HUES64 (cell line): Measurements from ENCODE around the gene A2M.

Experiments used
- H3K27ac ChIP-seq: 2 replicates; pipeline ENCODE4 v1.7.0; 2013; ENCODE audit warnings: low read depth, low read length, inconsistent platforms
- H3K27me3 ChIP-seq: 2 replicates; pipeline ENCODE4 v1.6.1; 2013; ENCODE audit warnings: mild to moderate bottlenecking, low read length; ENCODE audit not compliant: insufficient read depth
- H3K36me3 ChIP-seq: 2 replicates; pipeline ENCODE4 v1.6.1; 2013; ENCODE audit warnings: mild to moderate bottlenecking, low read length; ENCODE audit not compliant: insufficient read depth
- H3K4me1 ChIP-seq: 2 replicates; pipeline ENCODE4 v1.6.1; 2013; ENCODE audit warnings: mild to moderate bottlenecking, low read length, moderate library complexity; ENCODE audit not compliant: insufficient read depth
- H3K4me3 ChIP-seq: 2 replicates; pipeline ENCODE4 v1.5.1; 2013; ENCODE audit warnings: mild to moderate bottlenecking, low read length, moderate library complexity
- H3K9ac ChIP-seq: 2 replicates; pipeline ENCODE4 v1.6.1; 2013; ENCODE audit warnings: mild to moderate bottlenecking, low read depth, low read length
- H3K9me3 ChIP-seq: 2 replicates; pipeline ENCODE4 v1.6.1; 2013; ENCODE audit warnings: low read depth, low read length; ENCODE audit not compliant: insufficient read depth
- WGBS: fragments of 150-250, 120-280 bp; methylation state at CpG from one replicate; pipeline ENCODE4 v1.1.7; 2013; ENCODE audit warnings: missing lambda C conversion rate; 5-methylcytosine and 5-hydroxymethylcytosine counted together

Gene A2M

DNA sequence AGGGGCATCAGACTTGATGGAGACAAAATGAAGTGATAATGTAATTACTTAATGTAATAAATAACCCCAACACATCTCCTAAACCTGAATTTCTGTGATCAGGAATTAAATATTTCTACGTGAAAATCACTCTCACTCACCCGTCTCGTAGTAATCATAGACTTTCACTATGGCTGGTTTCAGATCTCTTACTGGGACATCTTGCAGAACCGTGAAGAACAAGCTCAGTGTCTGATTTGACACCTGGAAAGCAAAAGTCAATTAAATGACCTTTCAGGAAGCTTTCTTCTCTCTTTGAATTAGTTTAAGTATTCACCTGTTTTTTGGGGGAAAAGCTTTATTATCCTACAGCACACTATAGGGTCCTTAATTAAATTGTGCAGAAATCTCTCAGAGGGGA, 47.1 kb downstream of the A2M start:
- Histone ChIP-seq H3K4me1 (peaks cover 4% of the 10 kb centered on the region; the same call in 1 of the 2 replicates), H3K27me3 (no peaks in the 10 kb centered on the region), H3K27ac (no peak overlapping the region), H3K4me3 (no peak overlapping the region), H3K9ac (no peak overlapping the region), H3K9me3 (peaks cover 8% of the 10 kb centered on the region), H3K36me3 (no peaks in the 10 kb centered on the region)
- 95% methylated on average over 4 of the region's 4 CpGs for WGBS

DNA sequence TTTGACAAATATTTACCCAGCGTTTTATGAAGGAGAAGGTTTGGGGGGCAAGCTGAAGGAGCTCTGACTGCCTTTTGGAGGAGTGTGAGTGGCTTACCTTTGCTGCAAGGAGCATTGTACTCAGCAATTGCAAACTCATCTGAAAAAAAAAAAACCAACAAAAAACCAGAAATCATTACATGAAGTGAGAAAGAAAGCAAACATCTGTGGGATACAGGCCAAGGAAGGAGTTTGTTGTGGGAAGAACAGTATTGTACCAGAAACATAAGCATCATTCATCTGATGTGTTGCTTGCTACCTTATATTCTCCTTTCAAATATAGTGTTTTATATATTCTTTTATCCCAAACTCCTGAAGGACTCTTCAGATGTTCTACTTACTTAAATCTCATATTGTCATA, 47.6 kb downstream of the A2M start:
- Histone ChIP-seq H3K4me3 (no peak overlapping the region), H3K36me3 (no peaks in the 10 kb centered on the region), H3K27ac (no peak overlapping the region), H3K9me3 (peaks cover 8% of the 10 kb centered on the region), H3K9ac (no peak overlapping the region), H3K27me3 (no peaks in the 10 kb centered on the region), H3K4me1 (peaks cover 8% of the 10 kb centered on the region; the same call in 1 of the 2 replicates)
- 84% methylated on average over 1 of the region's 1 CpG for WGBS

DNA sequence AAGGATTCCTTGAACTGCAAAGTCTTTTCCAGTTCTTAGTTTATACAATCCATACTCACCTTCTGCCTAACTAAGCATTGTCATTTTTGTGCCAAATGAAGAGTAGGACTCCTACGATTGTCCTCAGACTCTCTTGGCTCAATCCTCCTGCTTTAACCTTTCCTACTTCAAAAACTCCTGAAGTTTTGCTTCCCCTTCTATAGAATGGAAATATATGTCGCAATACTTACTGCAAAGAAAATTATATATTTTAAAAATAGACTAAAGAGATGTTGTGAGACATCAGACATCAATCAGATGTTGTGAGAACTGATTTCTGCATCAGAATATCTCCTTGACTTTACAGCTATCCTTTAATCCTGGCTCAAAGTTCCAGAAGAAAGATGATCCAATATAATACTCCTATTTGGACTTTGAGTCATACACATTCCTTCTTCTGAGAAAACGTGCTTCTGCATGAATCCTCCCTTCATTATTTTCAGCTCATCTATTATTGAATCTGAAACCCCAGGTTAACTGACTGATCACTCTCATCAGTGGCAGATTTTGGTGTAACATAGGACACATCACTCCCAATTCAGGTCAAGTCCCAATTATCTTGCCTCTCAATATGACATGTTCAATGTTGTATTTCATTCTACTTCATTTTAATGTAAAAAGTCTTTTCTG, 48.8 kb downstream of the A2M start:
- Histone ChIP-seq H3K27ac (no peak overlapping the region), H3K9ac (no peak overlapping the region)

DNA sequence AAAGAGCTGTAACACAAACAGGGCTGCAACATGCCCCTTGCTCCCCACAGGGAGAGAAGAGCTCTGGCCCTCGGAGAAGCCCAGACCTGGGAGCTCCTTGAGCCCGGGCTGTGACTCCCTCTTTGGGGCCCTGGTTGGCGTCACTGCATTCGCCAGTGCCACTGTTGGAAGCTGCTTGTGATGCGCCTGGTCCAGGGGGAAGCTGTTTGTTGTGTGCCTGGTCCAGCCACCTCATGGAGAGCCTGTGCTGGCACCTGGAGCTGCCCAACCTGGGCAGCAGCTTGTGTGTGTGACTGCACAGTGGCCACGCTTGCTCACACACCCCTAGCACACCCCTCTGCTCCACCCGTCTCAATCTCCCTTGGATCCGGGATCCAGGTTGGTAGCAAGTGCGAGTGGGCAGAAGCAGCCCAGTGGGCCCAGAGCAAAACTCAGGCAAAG, 49.5 kb downstream of the A2M start:
- no peak overlapping the region for H3K4me3 ChIP-seq
- no peak overlapping the region for H3K9ac ChIP-seq
- H3K9me3 ChIP-seq: peaks cover 8% of the 10 kb centered on the region
- 96% methylated on average over 9 of the region's 9 CpGs for WGBS
- H3K4me1 ChIP-seq: peaks cover 8% of the 10 kb centered on the region; the same call in 1 of the 2 replicates
- H3K27me3 ChIP-seq: no peaks in the 10 kb centered on the region
- no peaks in the 10 kb centered on the region for H3K36me3 ChIP-seq
- H3K27ac ChIP-seq: no peak overlapping the region

More for the DNA sequence above, 48.8 kb downstream of the A2M start:
- Histone ChIP-seq H3K4me1 (peaks cover 8% of the 10 kb centered on the region; the same call in 1 of the 2 replicates), H3K9me3 (peaks cover 8% of the 10 kb centered on the region), H3K36me3 (no peaks in the 10 kb centered on the region), H3K27me3 (no peaks in the 10 kb centered on the region), H3K4me3 (no peak overlapping the region)
- 88% methylated on average over 2 of the region's 3 CpGs for WGBS

DNA sequence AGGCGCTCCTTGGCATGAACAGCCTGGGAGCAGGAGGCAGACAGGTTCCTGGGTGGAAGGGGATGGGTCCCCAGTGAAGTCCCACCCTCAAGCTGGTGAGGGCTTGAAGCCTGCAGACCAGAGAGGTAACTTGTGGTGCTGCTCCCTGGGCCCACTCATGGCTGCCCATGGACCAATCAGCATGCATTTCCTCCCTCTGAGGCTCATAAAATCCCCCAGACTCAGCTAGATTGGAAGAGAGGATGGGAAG, 50.2 kb downstream of the A2M start:
- Histone ChIP-seq H3K9ac (no peak overlapping the region), H3K4me1 (peaks cover 8% of the 10 kb centered on the region; the same call in 1 of the 2 replicates), H3K27me3 (no peaks in the 10 kb centered on the region), H3K4me3 (peak overlapping the region; percentile 85), H3K27ac (no peak overlapping the region), H3K36me3 (no peaks in the 10 kb centered on the region), H3K9me3 (peaks cover 8% of the 10 kb centered on the region)
- WGBS: 96% methylated on average over 1 of the region's 1 CpG

DNA sequence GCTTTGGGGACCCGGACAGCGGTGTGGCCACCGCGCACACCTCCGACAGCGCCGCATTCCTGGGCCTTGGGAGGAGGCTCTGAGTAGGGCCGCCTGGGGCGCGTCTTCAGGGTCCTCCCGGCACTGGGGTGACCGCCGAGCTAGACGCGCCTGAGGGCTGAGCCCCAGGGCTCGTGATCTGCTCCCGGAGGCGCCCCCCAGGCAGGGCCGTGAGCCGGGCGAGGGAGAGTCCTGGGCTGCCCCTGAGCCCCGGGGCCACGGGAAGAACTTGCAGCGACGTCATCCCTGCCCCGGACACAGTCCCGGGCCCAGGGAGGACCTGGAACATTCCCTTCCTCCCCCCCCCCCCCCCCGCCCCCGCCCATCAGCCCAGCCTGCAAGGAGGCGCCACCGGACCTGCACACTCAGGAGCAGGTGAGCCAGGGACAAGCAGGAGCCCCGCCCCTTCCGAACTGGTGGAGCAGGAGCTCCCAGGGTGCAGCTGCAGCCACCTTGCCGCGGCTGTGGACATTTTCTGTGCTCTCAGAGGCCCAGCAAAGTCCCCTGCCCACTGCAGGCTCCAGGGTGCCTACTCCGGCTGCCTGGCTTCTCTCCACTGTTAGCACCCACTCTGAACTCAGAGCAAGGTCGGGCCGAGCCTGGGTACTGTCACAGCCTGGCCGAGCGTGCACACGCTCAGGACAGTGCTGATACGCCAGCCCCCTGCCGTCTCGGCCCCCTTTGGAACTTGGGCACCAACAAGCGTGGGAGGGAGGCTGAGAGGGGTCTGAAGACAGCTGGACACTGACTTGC, 50.7 kb downstream of the A2M start:
- Histone ChIP-seq H3K9ac (peak overlapping the region; percentile 90), H3K27ac (peak overlapping the region; percentile 88), H3K4me1 (peaks cover 8% of the 10 kb centered on the region; the same call in 1 of the 2 replicates), H3K36me3 (no peaks in the 10 kb centered on the region), H3K4me3 (peak overlapping the region; percentile 85), H3K9me3 (peaks cover 8% of the 10 kb centered on the region), H3K27me3 (no peaks in the 10 kb centered on the region)
- WGBS: 19% methylated on average over 43 of the region's 45 CpGs

DNA sequence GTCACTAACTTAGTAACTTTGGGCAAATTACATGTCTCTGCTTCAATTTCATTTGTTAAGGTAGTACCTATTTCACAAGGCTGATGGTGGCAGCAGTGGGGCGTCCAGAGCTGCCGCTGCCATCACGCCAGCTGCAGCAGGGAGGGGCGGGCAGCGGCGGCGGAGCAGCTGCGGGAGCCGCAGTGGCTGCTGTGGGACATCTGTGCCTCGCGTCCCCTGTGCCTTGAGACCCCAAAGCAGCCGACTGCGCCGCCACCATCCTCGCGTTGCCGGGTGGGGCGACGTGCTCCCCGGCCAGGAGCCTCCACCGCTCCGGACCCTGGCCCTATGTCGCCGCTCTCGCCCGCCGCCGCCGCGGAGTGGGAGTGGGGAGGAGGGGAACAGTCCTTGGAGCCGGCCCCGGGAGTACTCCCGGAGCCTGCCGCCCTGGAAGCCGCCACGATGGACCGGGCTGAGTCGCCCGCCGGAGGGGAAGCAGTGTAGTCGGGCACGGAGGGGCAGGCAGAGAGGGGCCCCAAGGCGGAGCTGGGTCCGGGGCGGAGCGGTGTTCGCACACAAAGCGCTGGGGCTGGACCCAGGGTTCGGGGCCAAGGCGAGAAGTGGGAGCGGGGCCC, 51.4 kb downstream of the A2M start:
- Histone ChIP-seq H3K4me3 (peak overlapping the region; percentile 85), H3K27ac (peak overlapping the region; percentile 88), H3K27me3 (no peaks in the 10 kb centered on the region), H3K9ac (peak overlapping the region; percentile 90), H3K4me1 (peaks cover 8% of the 10 kb centered on the region; the same call in 1 of the 2 replicates), H3K36me3 (no peaks in the 10 kb centered on the region), H3K9me3 (peaks cover 8% of the 10 kb centered on the region)
- WGBS: under 1% methylated on average over 51 of the region's 51 CpGs

DNA sequence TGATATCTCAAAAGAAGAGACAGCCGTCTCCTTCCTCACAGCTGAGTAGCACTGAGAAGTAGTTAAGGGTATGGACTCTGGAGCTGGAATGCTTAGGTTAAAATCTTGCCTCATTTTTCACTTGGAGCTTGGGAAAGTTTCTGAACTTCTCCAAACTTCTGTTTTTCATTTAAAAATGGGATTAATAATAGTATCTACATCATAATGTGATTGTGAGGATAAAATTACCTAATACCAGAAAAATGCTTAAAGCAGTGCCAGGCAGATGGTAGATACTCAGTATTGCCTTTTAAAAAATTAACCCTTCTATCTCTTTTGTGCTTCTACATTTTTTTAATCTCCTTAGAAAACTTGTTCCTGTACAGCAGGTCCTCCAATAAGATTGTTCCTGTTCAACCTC, 63.1 kb downstream of the A2M start:
- Histone ChIP-seq H3K4me3 (no peak overlapping the region), H3K9me3 (no peaks in the 10 kb centered on the region), H3K27me3 (no peaks in the 10 kb centered on the region), H3K27ac (no peak overlapping the region), H3K36me3 (no peaks in the 10 kb centered on the region), H3K9ac (no peak overlapping the region), H3K4me1 (no peaks in the 10 kb centered on the region)
- whole genome bisulfite sequencing: 100% methylated on average over 1 of the region's 1 CpG

DNA sequence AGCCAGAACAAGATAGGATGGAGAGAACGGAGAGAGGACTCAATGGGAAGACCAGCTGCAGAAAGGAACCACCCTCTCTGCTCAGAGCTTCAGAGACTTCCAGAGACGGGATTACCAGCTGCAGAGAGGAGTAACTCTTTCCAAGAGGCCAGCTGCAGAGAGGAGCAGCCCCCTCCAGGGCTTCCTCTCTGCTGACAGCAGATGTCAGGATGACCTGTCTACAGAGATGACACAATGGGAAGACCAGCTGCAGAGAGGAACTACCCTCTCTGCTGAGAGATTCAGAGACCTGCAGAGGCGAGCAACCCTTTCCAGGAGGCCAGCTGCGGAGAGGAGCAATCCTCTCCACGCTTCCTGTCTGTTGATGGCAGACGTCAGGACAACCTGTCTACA, 64.6 kb downstream of the A2M start:
- H3K27me3 ChIP-seq: no peaks in the 10 kb centered on the region
- no peaks in the 10 kb centered on the region for H3K36me3 ChIP-seq
- no peaks in the 10 kb centered on the region for H3K4me1 ChIP-seq
- H3K27ac ChIP-seq: no peak overlapping the region
- H3K9me3 ChIP-seq: no peaks in the 10 kb centered on the region
- no peak overlapping the region for H3K9ac ChIP-seq
- 86% methylated on average over 6 of the region's 6 CpGs for WGBS
- H3K4me3 ChIP-seq: no peak overlapping the region

DNA sequence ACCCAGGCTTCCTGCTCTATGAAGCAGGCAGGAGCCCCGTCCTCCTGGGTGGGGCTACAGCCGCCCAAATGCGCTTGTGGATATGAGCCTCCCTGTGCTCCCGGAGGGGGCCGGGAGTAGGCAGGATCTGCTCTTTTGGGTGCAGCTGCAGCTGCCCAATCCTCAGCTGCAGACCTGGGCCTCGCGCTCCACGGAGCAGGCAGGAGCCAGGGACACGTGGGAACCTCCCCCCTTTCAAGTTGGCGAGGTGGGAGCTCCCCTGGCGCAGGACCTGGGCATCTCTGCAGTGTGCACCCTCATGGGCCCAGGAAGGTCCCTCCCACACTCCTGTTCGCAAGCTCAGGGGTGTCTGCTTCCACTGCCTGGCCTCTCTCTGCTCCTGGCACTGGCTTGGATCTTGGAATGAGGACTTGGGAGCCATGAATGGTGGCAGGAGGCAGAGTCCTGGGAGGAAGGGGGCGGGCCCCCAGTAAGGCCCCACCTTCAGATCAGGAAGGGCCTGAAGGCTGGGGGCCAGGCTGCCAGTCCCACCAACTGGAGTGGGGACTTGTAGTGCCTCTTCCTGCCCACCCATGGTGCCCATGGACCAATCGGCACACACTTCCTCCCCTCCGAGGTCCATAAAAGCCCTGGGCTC, 65.1 kb downstream of the A2M start:
- H3K27ac ChIP-seq: no peak overlapping the region
- H3K4me1 ChIP-seq: no peaks in the 10 kb centered on the region
- WGBS: 94% methylated on average over 15 of the region's 15 CpGs

More for the DNA sequence above, 65.1 kb downstream of the A2M start:
- Histone ChIP-seq H3K4me3 (no peak overlapping the region), H3K9me3 (no peaks in the 10 kb centered on the region), H3K36me3 (no peaks in the 10 kb centered on the region), H3K27me3 (no peaks in the 10 kb centered on the region), H3K9ac (no peak overlapping the region)
